Stomach (tissue), 9 donors: ENCODE data around the gene SGTA. TPM values are rescaled to one million over a fixed set of nuclear protein-coding genes. Genes with fewer than 3 reads are reported as not detected.

Source experiments
- DNase-seq, 2 donors: peaks; one replicate each; pipeline versions ENCODE4 v3.0.0 to v3.0.0-alpha.2; 2013 to 2019
- H3K27ac ChIP-seq, 5 donors: fragments of 200-600 bp in 4 of 5; sonication (generic) in 4 of 5; one replicate each; pipeline ENCODE4 v1.5.1; 2013 to 2019; ENCODE audit warnings: mild to moderate bottlenecking in 1 of 5, moderate library complexity in 1 of 5
- H3K27me3 ChIP-seq, 3 donors: fragments of 200-600 bp; sonication (generic); one replicate each; pipeline ENCODE4 v1.5.1; 2017 to 2019; ENCODE audit warnings: mixed run types in 1 of 3
- H3K36me3 ChIP-seq, 4 donors: fragments of 200-600 bp; sonication (generic); 1 replicate in 3 of 4; 2 replicates in 1 of 4; pipeline ENCODE4 v1.5.1; 2016 to 2019
- H3K4me1 ChIP-seq, 4 donors: fragments of 200-600 bp; sonication (generic); one replicate each; pipeline ENCODE4 v1.5.1; 2016 to 2019
- H3K4me3 ChIP-seq, 4 donors: fragments of 200-600 bp; sonication (generic) in 3 of 4; one replicate each; pipeline ENCODE4 v1.5.1; 2016 to 2019; ENCODE audit warnings: mild to moderate bottlenecking in 1 of 4
- H3K9me3 ChIP-seq, 4 donors: fragments of 200-600 bp; sonication (generic); one replicate each; pipeline ENCODE4 v1.5.1; 2016 to 2019
- CTCF ChIP-seq, 7 experiments: fragments of 450-650 bp in 4 of 7; fragments of 200-600 bp in 3 of 7; sonication (generic) in 3 of 7; IDR thresholded peaks; one replicate each; pipeline ENCODE4 v1.5.1; 2016 to 2019; ENCODE audit warnings: antibody characterized with exemption in 7 of 7, control low read depth in 2 of 7, mild to moderate bottlenecking in 1 of 7
- EP300 ChIP-seq: sonication (generic); formaldehyde crosslinking; IDR thresholded peaks from one replicate; pipeline ENCODE4 v1.6.1; 2017; ENCODE audit warnings: antibody characterized with exemption
- POLR2A ChIP-seq, 4 donors: fragments of 450-650 bp; IDR thresholded peaks; one replicate each; pipeline ENCODE4 v1.6.1; 2016; ENCODE audit warnings: antibody characterized with exemption in 4 of 4, control low read depth in 2 of 4, mild to moderate bottlenecking in 1 of 4, moderate library complexity in 1 of 4
- POLR2AphosphoS5 ChIP-seq, 3 donors: sonication (generic); formaldehyde crosslinking; IDR thresholded peaks; one replicate each; pipeline ENCODE4 v1.6.1; 2016; ENCODE audit warnings: antibody characterized with exemption in 3 of 3
- WGBS, 5 donors: extraction: QIAGEN DNeasy Blood & Tissue Kit in 3 of 5; methylation state at CpG; one replicate each; pipeline versions ENCODE4 v1.1.5 to v1.1.7; 2013 to 2018; 5-methylcytosine and 5-hydroxymethylcytosine counted together
- intact Hi-C: fragments of 100-400 bp; cut with DNase I; formaldehyde crosslinking; loops from one replicate; pipeline ENCODE4 v1.15.1; 2023; ENCODE audit warnings: low total_unique reads
- polyA plus RNA-seq, 3 donors: library from polyadenylated mRNA; stranded (reverse); fragments of 200-250 nt; gene quantifications; one replicate each; pipeline ENCODE4 v1.2.3, GENCODE V29; 2013
- total RNA-seq, 5 donors: library from RNA; depleted of rRNA; stranded (reverse); fragments of >200 nt; gene quantifications; one replicate each; pipeline versions ENCODE4 v1.1.0 to v1.2.3, GENCODE V29; 2014 to 2016
- donor health status: healthy with polysubstance abuse.
- donor health status: Bipolar disorder and iron deficiency.
- donor health status: healthy.

The SGTA gene
- total and polyA plus RNA-seq, 8 donors = 18.5 to 173 (median 52.7) TPM

DNA sequence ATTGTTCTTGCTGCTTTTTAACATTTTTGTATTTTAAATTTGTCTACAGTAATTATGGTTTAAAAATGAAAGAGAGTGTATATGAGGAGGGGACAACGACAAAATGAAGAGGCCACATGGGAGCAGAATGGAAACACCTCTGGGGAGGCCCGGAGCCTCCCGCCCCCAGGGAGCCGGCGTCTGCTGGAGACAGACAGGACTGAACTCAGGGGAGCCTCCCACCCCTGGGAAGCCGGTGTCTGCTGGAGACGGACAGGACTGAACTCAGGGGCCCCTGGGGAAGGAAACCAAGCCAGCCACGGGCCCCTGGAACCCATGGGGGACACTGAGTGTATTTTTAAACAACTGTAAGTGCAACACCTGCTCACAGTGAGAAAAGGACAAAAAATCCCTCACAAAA is 26.6 kb downstream of the SGTA start:
- no peaks in the 10 kb centered on the region for H3K4me1 ChIP-seq
- intact Hi-C loops = no loop called here
- peaks cover 57 to 88% (median 80%) of the 10 kb centered on the region in 4 donors for H3K36me3 ChIP-seq
- TF ChIP-seq EP300 = no peak
- TF ChIP-seq POLR2AphosphoS5 (IDR thresholded peaks at IDR 0.05) = no peak
- TF ChIP-seq CTCF (IDR thresholded peaks at IDR 0.05) = no peak
- TF ChIP-seq POLR2A (IDR thresholded peaks at IDR 0.05) = no peak
- H3K27ac ChIP-seq = no peak overlapping the region
- H3K4me3 ChIP-seq = no peak overlapping the region
- no peaks in the 10 kb centered on the region for H3K9me3 ChIP-seq
- no peak for DNase-seq
- H3K27me3 ChIP-seq = no peaks in the 10 kb centered on the region
- WGBS, 5 donors = 85 to 95% (median 90%) methylated on average over 8 of the region's 8 CpGs

DNA sequence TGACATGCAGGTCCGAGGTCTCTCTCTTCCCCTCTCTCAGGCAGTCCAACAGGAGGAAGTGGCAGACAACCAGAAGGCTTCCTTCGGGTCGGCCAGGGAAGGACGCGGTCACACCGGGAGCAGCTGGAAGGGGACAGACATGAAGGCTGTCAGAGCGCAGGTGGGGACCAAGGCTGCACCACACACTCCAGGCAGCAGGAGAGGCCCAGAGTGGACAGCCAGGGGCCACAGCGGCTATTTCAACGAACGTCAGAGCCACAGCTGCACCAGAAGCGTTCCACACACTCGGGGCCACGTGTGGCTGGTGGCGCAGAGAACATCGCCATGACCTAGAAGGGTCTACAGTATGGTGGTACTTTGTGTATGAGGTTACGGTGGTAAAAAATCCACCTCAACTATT is 27.3 kb downstream of the SGTA start:
- peaks cover 50 to 82% (median 73%) of the 10 kb centered on the region in 4 donors for H3K36me3 ChIP-seq
- H3K4me1 ChIP-seq = no peaks in the 10 kb centered on the region
- no peaks in the 10 kb centered on the region for H3K27me3 ChIP-seq
- H3K27ac ChIP-seq = no peak overlapping the region
- no peaks in the 10 kb centered on the region for H3K9me3 ChIP-seq
- H3K4me3 ChIP-seq = no peak overlapping the region
- TF ChIP-seq EP300 = no peak
- TF ChIP-seq CTCF (IDR thresholded peaks at IDR 0.05) = no peak
- TF ChIP-seq POLR2AphosphoS5 (IDR thresholded peaks at IDR 0.05) = no peak
- no peak for TF ChIP-seq POLR2A (IDR thresholded peaks at IDR 0.05)
- intact Hi-C loops = no loop called here
- DNase-seq = no peak
- WGBS, 5 donors = 91 to 96% (median 92%) methylated on average over 16 of the region's 16 CpGs

DNA sequence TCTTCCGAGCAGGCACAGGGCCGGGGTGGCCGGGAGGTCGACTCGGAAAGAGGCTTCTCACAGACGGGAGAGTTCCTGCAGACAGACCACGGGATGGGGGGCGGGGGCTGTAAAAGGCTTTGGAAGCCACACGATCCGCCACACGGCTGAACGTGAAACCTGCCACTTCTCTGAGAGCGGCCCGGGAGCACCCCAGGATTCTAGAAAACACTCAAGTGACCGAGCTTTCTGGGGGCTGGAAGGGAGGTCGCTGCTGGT is 27.7 kb downstream of the SGTA start:
- Histone ChIP-seq H3K4me3 (no peak overlapping the region), H3K9me3 (no peaks in the 10 kb centered on the region), H3K4me1 (no peaks in the 10 kb centered on the region), H3K27me3 (no peaks in the 10 kb centered on the region), H3K36me3 (peaks cover 47 to 78% (median 69%) of the 10 kb centered on the region in 4 donors), H3K27ac (no peak overlapping the region)
- intact Hi-C loops = no loop called here
- 92 to 94% (median 92%) methylated on average over 16 of the region's 16 CpGs for WGBS, 5 donors
- no peak for DNase-seq
- no peak for TF ChIP-seq EP300
- no peak for TF ChIP-seq CTCF (IDR thresholded peaks at IDR 0.05)
- TF ChIP-seq POLR2AphosphoS5 (IDR thresholded peaks at IDR 0.05) = no peak
- no peak for TF ChIP-seq POLR2A (IDR thresholded peaks at IDR 0.05)

- no peak for DNase-seq
- intact Hi-C loops = loop anchor here (5.0 kb wide), 1 partner anchor 108 kb away; no protein-coding TSS in a partner anchor
- 91 to 94% (median 94%) methylated on average over 26 to 43 of the region's 43 CpGs for WGBS, 5 donors
- no peak for TF ChIP-seq POLR2AphosphoS5 (IDR thresholded peaks at IDR 0.05)
- no peak for TF ChIP-seq CTCF (IDR thresholded peaks at IDR 0.05)
- TF ChIP-seq EP300 = no peak
- TF ChIP-seq POLR2A (IDR thresholded peaks at IDR 0.05) = no peak
- no peak overlapping the region for H3K27ac ChIP-seq
- peaks cover 47 to 72% (median 64%) of the 10 kb centered on the region in 4 donors for H3K36me3 ChIP-seq
- no peaks in the 10 kb centered on the region for H3K9me3 ChIP-seq
- H3K27me3 ChIP-seq = no peaks in the 10 kb centered on the region
- H3K4me3 ChIP-seq = no peak overlapping the region
- no peaks in the 10 kb centered on the region for H3K4me1 ChIP-seq
These were observed 28.2 kb downstream of the SGTA start for GRCh38 chr19:2754659-2755447.
